ENCODE results near the gene RACK1.

GRCh38 chr5:181234455-181235306 is 9.0 kb downstream of the RACK1 start:
- TF ChIP-seq POLR2A (IDR thresholded peaks at IDR 0.05) (no peak), CTCF (IDR thresholded peaks at IDR 0.05 in 8 of 11, conservative IDR thresholded peaks at IDR 0.05 in 3 of 11) (no peak)

All from spleen (tissue), 7 donors.